Lower leg skin (tissue), 4 donors: Measurements from ENCODE around the gene WBP11. TPM values are rescaled to one million over a fixed set of nuclear protein-coding genes. Genes with fewer than 3 reads are reported as not detected.
A peak's percentile ranks its signal among the peaks of the same experiment; 100 is the strongest.

Source experiments
- DNase-seq, 2 donors: peaks; one replicate each; pipeline ENCODE4 v3.0.0-alpha.2; 2019; ENCODE audit warnings: low spot score in 2 of 2
- H3K4me3 ChIP-seq: fragments of 200-600 bp; sonication (generic); 2 replicates; pipeline ENCODE4 v1.5.1; 2017; ENCODE audit warnings: mild to moderate bottlenecking, low read depth; ENCODE audit not compliant: poor library complexity, severe bottlenecking
- POLR2A ChIP-seq, 2 donors: fragments of 450-650 bp; IDR thresholded peaks; one replicate each; pipeline ENCODE4 v1.6.1; 2016 to 2017; ENCODE audit warnings: antibody characterized with exemption in 2 of 2, mild to moderate bottlenecking in 1 of 2, moderate library complexity in 1 of 2
- WGBS, 2 donors: methylation state at CpG; one replicate each; pipeline ENCODE4 v1.1.5; 2018; 5-methylcytosine and 5-hydroxymethylcytosine counted together
- intact Hi-C: fragments of 100-400 bp; cut with DNase I; formaldehyde crosslinking; loops from one replicate; pipeline ENCODE4 v1.15.0; 2023; ENCODE audit warnings: low total_unique reads
- total RNA-seq, 4 donors: library from RNA; depleted of rRNA; stranded (reverse); fragments of >200 nt; gene quantifications; one replicate each; pipeline ENCODE4 v1.1.0, GENCODE V29; 2016
- TF ChIP-seq, protein P1 (sequence below), 3 donors: fragments of 450-650 bp; IDR thresholded peaks; one replicate each; pipeline ENCODE4 v1.5.1; 2016; ENCODE audit warnings: antibody characterized with exemption in 3 of 3, mild to moderate bottlenecking in 3 of 3, moderate library complexity in 2 of 3

WBP11 gene
- total RNA-seq, 4 donors from 2014 or later: 12.1 to 23.2 (median 21.0) TPM

DNA sequence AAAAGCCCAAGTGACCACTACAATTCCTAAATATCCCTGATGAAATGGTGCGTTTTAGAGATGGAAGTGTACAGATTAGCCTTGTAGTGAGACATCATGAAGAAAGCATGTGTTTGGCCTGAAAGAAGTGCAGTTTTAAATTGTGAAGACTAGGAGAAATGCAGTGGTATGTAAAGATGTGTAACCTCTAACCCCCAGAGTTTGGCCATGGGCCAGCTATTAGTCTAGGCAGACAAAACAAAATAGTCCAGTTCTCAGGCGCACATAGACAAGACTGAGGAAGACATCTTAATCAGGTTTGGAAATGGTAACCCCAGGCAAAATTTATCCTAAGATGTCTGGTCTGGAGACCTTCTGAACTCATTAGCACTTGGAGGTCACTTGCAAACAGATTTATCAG is 23.4 kb downstream of the WBP11 start:
- H3K4me3 ChIP-seq: no peak overlapping the region
- intact Hi-C loops: no loop called here
- TF ChIP-seq, protein P1, sequence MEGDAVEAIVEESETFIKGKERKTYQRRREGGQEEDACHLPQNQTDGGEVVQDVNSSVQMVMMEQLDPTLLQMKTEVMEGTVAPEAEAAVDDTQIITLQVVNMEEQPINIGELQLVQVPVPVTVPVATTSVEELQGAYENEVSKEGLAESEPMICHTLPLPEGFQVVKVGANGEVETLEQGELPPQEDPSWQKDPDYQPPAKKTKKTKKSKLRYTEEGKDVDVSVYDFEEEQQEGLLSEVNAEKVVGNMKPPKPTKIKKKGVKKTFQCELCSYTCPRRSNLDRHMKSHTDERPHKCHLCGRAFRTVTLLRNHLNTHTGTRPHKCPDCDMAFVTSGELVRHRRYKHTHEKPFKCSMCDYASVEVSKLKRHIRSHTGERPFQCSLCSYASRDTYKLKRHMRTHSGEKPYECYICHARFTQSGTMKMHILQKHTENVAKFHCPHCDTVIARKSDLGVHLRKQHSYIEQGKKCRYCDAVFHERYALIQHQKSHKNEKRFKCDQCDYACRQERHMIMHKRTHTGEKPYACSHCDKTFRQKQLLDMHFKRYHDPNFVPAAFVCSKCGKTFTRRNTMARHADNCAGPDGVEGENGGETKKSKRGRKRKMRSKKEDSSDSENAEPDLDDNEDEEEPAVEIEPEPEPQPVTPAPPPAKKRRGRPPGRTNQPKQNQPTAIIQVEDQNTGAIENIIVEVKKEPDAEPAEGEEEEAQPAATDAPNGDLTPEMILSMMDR (IDR thresholded peaks at IDR 0.05): no peak
- no peak for TF ChIP-seq POLR2A (IDR thresholded peaks at IDR 0.05)
- DNase-seq: no peak
- WGBS, 2 donors: 91 to 92% methylated on average over 2 of the region's 2 CpGs

DNA sequence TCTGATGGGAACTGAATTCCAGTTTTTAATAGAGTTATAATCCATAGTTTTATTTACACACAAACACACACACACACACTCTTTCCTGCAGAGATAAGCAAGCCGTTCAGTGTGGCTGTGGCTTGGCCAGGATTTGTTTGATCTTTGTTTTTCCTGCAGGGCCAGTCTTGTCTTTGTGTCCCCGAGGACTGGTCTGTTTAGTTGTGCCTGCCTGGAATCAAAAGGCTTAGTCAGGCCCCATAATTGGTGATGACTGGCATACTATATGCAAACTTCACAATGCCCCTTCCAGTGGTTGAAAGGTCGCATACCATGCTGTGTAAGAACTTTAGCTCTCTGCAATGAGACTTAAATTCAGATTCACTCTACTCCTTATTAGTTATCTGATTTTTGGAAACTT is 26.0 kb downstream of the WBP11 start:
- no peak overlapping the region for H3K4me3 ChIP-seq
- TF ChIP-seq, protein P1 (IDR thresholded peaks at IDR 0.05): no peak
- TF ChIP-seq POLR2A (IDR thresholded peaks at IDR 0.05): no peak
- DNase-seq: no peak
- WGBS, 2 donors: 40 to 47% methylated on average over 3 of the region's 3 CpGs
- intact Hi-C loops: no loop called here

DNA sequence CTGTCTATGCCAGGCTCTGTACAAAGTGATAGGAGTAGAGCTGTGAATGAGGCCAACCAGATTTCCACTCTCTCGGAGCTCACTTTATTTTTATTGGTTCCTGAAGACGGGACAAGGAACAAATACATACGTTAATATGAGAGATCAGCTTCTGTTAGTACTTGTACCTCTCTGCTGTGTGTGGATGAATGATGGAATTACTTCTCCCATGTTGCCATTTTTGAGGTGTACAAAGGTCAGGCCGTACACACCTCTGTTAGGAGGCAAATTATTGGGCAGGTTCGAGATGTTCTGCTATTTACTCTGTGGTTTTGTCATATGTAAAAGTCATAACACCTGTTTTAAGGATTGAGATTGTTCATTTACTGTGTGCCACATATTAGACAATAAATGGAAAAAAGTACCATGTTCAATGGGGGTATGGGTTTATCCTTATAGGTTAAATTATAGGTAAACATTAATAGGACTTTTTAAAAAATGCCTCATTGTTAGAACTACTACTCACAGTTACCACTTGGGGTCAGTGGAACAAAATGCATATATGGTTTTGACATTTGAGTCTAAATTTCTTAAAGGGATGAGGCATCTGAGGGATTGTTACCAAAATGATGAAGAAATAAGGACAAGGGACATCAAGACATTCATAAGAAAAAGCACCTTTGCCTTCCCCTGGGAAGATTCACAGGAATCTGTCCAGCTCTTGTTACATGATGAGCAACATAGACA is 26.9 kb downstream of the WBP11 start:
- WGBS, 2 donors: 64 to 69% methylated on average over 5 of the region's 5 CpGs
- no peak for DNase-seq
- H3K4me3 ChIP-seq: no peak overlapping the region
- intact Hi-C loops: no loop called here
- TF ChIP-seq, protein P1 (IDR thresholded peaks at IDR 0.05): no peak
- TF ChIP-seq POLR2A (IDR thresholded peaks at IDR 0.05): no peak

DNA sequence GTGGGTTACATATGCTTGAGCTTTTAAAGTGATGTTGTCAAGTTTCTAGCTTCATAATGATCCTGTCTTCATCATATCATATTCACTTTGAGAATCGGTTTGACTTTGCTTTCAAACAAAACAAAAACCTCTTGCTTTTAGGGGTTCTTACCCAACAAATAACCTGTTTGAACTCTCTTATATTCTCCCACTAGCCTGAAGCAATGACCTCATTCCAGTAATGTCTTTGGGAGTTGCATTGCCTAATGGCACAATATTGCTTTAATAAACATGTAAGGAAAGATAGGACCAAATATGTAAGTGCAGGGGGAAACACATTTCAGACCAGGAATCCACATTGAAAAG is 27.7 kb downstream of the WBP11 start:
- intact Hi-C loops: no loop called here
- H3K4me3 ChIP-seq: no peak overlapping the region
- WGBS, 2 donors: 12 to 21% methylated on average over 1 of the region's 1 CpG
- no peak for DNase-seq
- TF ChIP-seq, protein P1 (IDR thresholded peaks at IDR 0.05): no peak
- TF ChIP-seq POLR2A (IDR thresholded peaks at IDR 0.05): no peak

DNA sequence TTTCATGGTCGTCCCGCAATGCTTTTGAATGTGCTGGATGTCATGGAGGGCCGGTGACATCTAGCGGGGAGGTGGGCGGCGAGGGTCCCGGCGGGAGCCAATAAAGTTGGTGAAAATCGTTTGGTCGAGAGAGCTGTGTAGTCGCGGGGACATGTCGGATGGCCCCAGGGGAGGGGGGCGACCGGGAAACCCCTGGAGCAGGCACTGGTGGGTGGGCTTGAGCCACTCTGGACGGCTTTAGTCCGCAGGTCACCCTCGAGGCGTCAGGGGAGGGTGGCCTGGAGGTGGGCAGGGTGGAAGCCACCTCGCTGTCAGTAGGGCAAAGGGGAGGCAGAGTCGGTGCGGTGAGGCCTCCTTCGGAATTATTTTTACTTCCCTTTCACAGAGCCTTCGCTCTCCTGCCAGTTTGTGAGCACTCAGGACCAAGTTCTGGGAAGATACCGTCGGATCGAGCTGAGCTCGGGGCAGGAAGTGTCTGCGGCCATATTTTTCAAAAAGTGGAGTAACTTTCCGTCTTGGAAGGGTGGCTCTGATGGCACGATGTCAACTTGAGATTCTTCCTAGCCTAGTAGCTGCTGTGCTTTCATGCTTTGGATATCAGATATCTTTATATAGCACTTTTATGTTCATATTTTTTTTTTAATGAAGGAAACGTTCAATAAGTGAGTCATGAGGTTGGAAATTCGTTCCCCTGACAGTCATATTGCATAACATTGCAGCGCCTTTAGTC is 28.2 kb downstream of the WBP11 start:
- TF ChIP-seq POLR2A (IDR thresholded peaks at IDR 0.05): no peak
- TF ChIP-seq, protein P1 (IDR thresholded peaks at IDR 0.05): no peak
- intact Hi-C loops: no loop called here
- H3K4me3 ChIP-seq: peak overlapping the region; percentile 81
- DNase-seq: peak; percentile 58 to 93
- 0 to 3% methylated on average over 34 of the region's 34 CpGs for WGBS, 2 donors
